ENCODE results near the gene AK8.

DNA sequence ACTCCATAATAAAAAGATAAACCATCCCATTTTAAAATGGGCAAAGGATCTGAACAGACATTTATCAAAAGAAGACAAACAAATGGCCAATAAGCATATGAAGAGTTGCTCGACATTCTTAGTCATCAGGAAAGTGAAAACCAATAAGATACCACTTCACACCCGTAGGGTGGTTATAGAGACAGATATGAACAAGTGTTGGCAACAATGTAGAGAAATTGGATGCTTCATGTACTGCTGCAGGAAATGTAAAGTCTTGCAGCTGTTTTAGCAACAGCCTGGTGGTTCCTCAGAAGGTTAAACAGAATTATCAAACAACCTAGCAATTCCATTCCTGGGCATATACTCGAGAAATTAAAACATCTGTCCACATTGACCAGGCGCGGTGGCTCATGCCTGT lies 165.3 kb downstream of the AK8 start:
- TF ChIP-seq, protein P1, sequence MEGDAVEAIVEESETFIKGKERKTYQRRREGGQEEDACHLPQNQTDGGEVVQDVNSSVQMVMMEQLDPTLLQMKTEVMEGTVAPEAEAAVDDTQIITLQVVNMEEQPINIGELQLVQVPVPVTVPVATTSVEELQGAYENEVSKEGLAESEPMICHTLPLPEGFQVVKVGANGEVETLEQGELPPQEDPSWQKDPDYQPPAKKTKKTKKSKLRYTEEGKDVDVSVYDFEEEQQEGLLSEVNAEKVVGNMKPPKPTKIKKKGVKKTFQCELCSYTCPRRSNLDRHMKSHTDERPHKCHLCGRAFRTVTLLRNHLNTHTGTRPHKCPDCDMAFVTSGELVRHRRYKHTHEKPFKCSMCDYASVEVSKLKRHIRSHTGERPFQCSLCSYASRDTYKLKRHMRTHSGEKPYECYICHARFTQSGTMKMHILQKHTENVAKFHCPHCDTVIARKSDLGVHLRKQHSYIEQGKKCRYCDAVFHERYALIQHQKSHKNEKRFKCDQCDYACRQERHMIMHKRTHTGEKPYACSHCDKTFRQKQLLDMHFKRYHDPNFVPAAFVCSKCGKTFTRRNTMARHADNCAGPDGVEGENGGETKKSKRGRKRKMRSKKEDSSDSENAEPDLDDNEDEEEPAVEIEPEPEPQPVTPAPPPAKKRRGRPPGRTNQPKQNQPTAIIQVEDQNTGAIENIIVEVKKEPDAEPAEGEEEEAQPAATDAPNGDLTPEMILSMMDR (IDR thresholded peaks at IDR 0.05) = no peak
- no peak for TF ChIP-seq POLR2A (IDR thresholded peaks at IDR 0.05)

All from ovary (tissue), 3 donors.